Measurements from ENCODE around the gene DNAJC6.

DNA sequence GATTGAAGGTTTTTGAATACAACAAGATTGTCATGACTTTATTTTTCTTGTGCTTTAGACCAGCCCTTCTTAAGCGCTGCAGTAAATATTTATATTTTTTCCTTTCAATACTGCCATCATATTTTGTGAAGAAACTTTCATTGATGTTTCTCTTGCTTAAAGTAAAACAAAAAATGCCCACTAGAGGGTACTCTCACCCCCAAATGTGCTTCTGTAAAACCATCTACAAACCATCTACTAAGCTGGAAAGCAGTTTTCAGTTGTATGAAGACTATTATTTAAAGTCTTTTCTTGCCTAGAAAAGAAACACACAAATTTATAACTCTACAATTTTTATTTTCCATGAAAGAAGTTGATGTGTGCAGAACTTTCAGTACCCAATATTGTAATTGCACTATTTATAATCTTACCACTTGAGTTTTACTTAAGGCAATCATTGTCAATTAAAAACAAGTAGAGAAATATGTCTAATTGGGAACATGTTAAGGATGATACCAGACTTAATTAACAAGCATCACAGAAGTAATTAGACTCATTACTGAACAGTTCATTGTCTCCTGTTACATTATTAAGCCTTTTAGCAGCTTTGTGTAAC is 121.9 kb downstream of the DNAJC6 start:
- TF ChIP-seq, protein P1, sequence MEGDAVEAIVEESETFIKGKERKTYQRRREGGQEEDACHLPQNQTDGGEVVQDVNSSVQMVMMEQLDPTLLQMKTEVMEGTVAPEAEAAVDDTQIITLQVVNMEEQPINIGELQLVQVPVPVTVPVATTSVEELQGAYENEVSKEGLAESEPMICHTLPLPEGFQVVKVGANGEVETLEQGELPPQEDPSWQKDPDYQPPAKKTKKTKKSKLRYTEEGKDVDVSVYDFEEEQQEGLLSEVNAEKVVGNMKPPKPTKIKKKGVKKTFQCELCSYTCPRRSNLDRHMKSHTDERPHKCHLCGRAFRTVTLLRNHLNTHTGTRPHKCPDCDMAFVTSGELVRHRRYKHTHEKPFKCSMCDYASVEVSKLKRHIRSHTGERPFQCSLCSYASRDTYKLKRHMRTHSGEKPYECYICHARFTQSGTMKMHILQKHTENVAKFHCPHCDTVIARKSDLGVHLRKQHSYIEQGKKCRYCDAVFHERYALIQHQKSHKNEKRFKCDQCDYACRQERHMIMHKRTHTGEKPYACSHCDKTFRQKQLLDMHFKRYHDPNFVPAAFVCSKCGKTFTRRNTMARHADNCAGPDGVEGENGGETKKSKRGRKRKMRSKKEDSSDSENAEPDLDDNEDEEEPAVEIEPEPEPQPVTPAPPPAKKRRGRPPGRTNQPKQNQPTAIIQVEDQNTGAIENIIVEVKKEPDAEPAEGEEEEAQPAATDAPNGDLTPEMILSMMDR (IDR thresholded peaks at IDR 0.05 in 4 of 5, conservative IDR thresholded peaks at IDR 0.05 in 1 of 5) = peak in 4 of 5 experiments; percentile 23 to 60 (median 47)
- TF ChIP-seq POLR2A (IDR thresholded peaks at IDR 0.05) = no peak
